Liver (tissue), 3 donors: ENCODE results near the gene MAFG.
A peak's percentile ranks its signal among the peaks of the same experiment; 100 is the strongest.

Experiments
- ATF3 ChIP-seq: IDR thresholded peaks from 2 replicates; pipeline ENCODE4 v1.6.1; 2016; ENCODE audit warnings: antibody characterized with exemption
- CTCF ChIP-seq: fragments of 150-350 bp; IDR thresholded peaks from 2 replicates; pipeline ENCODE4 v1.5.1; 2017; ENCODE audit warnings: improper control_type of control experiment, low read depth, low read length; ENCODE audit not compliant: missing input control
- EGR1 ChIP-seq, 2 donors: IDR thresholded peaks; 2 replicates each; pipeline ENCODE4 v1.6.1; 2016 to 2018; ENCODE audit warnings: antibody characterized with exemption in 2 of 2, low read depth in 2 of 2
- REST ChIP-seq: IDR thresholded peaks from 2 replicates; pipeline ENCODE4 v1.6.1; 2016; ENCODE audit warnings: antibody characterized with exemption, mild to moderate bottlenecking
- SP1 ChIP-seq: IDR thresholded peaks from 2 replicates; pipeline ENCODE4 v1.6.1; 2018; ENCODE audit warnings: antibody characterized with exemption, mild to moderate bottlenecking
- TAF1 ChIP-seq: conservative IDR thresholded peaks from 2 replicates; pipeline ENCODE4 v1.6.1; 2016; ENCODE audit warnings: antibody characterized with exemption, mild to moderate bottlenecking
- donor health status: healthy.
- donor health status: healthy.

DNA sequence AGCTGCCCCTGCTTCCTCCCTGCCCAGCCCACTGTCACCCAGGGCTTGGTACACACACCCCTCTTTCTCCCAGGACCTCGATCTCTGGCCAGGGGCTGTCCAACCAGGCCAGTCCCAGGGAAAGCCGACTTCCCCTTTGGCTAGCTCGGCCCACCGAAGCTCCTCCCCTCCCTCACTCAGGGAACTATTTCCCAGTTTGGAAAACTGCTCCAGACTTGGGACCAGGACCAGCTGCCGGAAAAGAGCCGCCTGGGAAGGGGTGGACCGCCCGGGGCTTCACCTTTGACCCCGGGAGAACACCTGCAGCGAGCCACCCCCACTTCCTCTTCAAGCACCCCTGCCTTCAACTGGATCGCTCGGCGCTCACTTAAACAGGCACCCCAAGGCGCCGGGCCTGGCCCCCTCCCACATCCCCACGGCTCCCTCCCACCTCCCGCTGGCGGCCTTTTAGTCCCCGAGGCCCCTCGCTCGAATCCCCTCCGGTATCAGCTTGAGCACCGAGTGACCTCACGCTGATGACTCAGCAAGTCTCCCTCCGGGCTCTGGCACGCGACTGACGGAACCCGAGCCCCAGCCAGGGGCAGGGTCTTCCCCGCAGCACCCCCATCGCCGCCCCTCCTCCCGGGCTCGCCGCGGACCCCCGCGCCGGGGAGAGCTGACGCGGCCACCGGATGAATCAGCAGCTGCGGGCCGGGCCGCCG is 934 bp downstream of the MAFG start:
- TF ChIP-seq CTCF (no peak), EGR1 (IDR thresholded peaks at IDR 0.05; ENCODE audit: low read depth in 2 of 2) (peak; percentile 70 to 81), TAF1 (no peak), ATF3 (no peak), SP1 (peak; percentile 83), REST (peak; percentile 93)
